ENCODE measurements around the gene OR13J1. TPM values are rescaled to one million over a fixed set of nuclear protein-coding genes. Genes with fewer than 3 reads are reported as not detected.

Gene OR13J1, protein sequence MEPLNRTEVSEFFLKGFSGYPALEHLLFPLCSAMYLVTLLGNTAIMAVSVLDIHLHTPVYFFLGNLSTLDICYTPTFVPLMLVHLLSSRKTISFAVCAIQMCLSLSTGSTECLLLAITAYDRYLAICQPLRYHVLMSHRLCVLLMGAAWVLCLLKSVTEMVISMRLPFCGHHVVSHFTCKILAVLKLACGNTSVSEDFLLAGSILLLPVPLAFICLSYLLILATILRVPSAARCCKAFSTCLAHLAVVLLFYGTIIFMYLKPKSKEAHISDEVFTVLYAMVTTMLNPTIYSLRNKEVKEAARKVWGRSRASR
- not detected for total RNA-seq (ENCODE audit: unreplicated experiment)
- long read RNA-seq, result 0 reads

DNA sequence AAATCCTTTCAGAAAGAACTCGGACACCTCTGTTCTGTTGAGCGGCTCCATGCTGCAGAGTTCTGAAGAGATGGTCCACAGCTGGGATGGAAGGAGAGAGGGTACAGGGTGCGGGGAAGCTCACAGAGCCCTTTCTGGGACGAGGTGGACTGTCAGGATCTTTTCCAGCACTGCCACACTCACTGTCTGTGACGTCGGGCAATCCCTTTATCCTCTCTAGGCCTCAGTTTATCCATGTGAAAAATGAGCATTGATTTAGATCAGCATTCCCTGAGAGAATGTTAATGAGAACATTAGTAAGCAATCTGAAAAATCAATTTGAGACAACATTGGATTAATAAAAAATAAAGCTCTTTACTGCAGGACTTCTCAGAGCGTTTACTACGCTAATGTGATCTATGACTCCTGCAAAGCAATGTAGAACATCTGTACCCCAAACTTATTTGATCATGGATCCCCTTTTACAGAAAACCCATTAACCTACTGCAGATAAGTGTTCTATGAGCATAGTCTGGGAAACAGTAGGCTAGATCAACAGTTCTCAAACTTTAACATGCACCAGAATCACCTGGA lies at the start of gene OR13J1:
TSS of gene OR13J1 (minus strand) at position 51 of the 573 bp plus-strand sequence. CDS start at position 51, 0 bp downstream.
- Mint-ChIP-seq H3K27ac (ENCODE audit: unreplicated experiment) (no peak within 1 kb of the TSS), H3K27me3 (ENCODE audit: unreplicated experiment) (no peaks in the 10 kb centered on the region), H3K4me3 (ENCODE audit: unreplicated experiment) (no peak within 1 kb of the TSS), H3K4me1 (ENCODE audit: low read depth, unreplicated experiment) (no peaks in the 10 kb centered on the region), H3K9me3 (ENCODE audit: unreplicated experiment) (peaks cover 2% of the 10 kb centered on the region), H3K36me3 (ENCODE audit: unreplicated experiment) (peaks cover under 1% of the 10 kb centered on the region)
- DNase-seq, result no peak
- TF ChIP-seq, protein P1, sequence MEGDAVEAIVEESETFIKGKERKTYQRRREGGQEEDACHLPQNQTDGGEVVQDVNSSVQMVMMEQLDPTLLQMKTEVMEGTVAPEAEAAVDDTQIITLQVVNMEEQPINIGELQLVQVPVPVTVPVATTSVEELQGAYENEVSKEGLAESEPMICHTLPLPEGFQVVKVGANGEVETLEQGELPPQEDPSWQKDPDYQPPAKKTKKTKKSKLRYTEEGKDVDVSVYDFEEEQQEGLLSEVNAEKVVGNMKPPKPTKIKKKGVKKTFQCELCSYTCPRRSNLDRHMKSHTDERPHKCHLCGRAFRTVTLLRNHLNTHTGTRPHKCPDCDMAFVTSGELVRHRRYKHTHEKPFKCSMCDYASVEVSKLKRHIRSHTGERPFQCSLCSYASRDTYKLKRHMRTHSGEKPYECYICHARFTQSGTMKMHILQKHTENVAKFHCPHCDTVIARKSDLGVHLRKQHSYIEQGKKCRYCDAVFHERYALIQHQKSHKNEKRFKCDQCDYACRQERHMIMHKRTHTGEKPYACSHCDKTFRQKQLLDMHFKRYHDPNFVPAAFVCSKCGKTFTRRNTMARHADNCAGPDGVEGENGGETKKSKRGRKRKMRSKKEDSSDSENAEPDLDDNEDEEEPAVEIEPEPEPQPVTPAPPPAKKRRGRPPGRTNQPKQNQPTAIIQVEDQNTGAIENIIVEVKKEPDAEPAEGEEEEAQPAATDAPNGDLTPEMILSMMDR (IDR thresholded peaks at IDR 0.05; ENCODE audit: partially characterized antibody, unreplicated experiment), result no peak

DNA sequence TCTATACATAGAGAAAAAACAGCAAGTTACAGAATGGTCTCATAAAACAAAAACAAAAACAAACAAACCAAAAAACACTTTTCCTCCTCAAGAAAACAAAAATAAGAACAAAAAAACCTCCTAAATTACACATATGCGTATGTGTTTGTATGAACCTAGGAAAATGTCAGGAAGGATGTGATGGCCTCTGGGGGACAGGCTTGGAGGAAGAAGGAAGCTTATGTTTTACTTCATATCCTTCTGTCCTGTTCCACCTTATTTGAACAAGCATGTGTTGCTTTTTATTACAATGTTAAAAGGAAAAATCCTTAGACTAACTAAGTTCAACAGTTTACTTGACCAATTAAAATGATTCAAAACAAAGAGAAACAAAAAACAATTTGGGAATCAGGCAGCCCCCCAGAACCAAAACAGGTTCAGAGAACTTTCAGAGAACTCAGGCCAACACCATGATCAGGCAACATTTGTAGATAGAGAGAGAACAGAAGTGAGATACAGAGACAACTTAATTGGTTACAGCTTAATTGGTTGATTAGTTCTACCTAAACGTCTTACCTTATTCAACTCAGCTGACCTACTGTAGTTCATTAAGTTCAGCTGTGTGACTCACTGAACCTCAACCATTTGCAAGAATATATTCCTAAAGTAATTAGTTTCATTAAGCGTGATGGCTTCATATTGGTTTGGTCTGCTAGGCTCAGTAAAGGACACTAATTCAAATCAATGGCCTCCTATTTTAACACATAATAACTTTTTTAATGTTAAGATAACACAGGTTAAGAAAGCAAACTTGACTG lies 49.2 kb upstream of the OR13J1 start:
- Mint-ChIP-seq H3K9me3 (ENCODE audit: unreplicated experiment) (peaks cover 1% of the 10 kb centered on the region), H3K4me1 (ENCODE audit: low read depth, unreplicated experiment) (no peaks in the 10 kb centered on the region), H3K27me3 (ENCODE audit: unreplicated experiment) (peaks cover 2% of the 10 kb centered on the region), H3K36me3 (ENCODE audit: unreplicated experiment) (no peaks in the 10 kb centered on the region), H3K27ac (ENCODE audit: unreplicated experiment) (no peak overlapping the region), H3K4me3 (ENCODE audit: unreplicated experiment) (no peak overlapping the region)
- no peak for DNase-seq
- TF ChIP-seq, protein P1 (IDR thresholded peaks at IDR 0.05; ENCODE audit: partially characterized antibody, unreplicated experiment), result no peak

DNA sequence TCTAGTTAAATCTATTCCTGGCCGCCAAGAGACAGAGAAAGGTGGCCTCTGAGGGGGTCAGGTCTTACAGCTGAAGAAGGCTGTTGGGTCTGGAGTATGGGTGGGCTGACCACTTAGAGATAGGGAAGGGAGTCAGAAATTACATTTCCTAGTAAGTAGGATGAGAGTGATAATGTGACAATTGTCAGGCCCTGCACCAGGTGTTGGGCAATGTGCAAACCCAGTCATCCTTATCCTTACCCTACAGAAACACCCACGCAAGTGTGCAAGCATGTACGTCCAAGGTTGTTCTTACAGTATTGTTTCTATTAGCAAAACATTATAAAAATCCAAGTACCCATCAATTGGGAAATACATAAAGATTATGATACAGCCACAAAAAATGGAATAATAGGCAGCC lies 48.6 kb upstream of the OR13J1 start:
- Mint-ChIP-seq H3K4me3 (ENCODE audit: unreplicated experiment) (no peak overlapping the region), H3K4me1 (ENCODE audit: low read depth, unreplicated experiment) (no peaks in the 10 kb centered on the region), H3K27me3 (ENCODE audit: unreplicated experiment) (peaks cover 2% of the 10 kb centered on the region), H3K27ac (ENCODE audit: unreplicated experiment) (no peak overlapping the region), H3K36me3 (ENCODE audit: unreplicated experiment) (no peaks in the 10 kb centered on the region), H3K9me3 (ENCODE audit: unreplicated experiment) (peaks cover 1% of the 10 kb centered on the region)
- TF ChIP-seq, protein P1 (IDR thresholded peaks at IDR 0.05; ENCODE audit: partially characterized antibody, unreplicated experiment), result no peak
- no peak for DNase-seq

DNA sequence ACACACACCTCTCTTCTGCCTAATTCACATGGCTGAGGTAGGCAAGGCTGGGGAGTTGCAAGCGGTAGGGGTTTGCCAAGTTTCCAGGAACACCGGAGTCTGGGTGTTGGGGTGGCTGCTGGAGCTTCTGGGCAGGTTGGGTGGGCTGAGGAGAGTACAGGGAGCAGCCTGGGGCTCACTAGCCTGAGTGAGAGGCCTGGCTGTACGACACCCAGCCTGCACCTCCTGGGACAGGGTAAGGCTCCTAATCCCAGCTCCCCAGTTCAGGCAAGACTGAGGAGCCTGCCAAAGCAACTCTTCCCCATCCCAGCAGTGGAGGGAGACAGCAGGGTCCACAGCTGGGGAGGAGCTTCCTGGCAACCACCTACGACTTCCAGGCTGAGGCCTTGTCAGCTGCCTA lies 47.1 kb upstream of the OR13J1 start:
- peaks cover 1% of the 10 kb centered on the region for H3K9me3 Mint-ChIP-seq (ENCODE audit: unreplicated experiment)
- DNase-seq, result no peak
- no peak overlapping the region for H3K27ac Mint-ChIP-seq (ENCODE audit: unreplicated experiment)
- H3K4me1 Mint-ChIP-seq (ENCODE audit: low read depth, unreplicated experiment), result no peaks in the 10 kb centered on the region
- TF ChIP-seq, protein P1 (IDR thresholded peaks at IDR 0.05; ENCODE audit: partially characterized antibody, unreplicated experiment), result no peak
- peaks cover 2% of the 10 kb centered on the region for H3K27me3 Mint-ChIP-seq (ENCODE audit: unreplicated experiment)
- no peaks in the 10 kb centered on the region for H3K36me3 Mint-ChIP-seq (ENCODE audit: unreplicated experiment)
- no peak overlapping the region for H3K4me3 Mint-ChIP-seq (ENCODE audit: unreplicated experiment)
